Endothelial cell of umbilical vein (primary cell): ENCODE data around the gene PDE10A. TPM values are rescaled to one million over a fixed set of nuclear protein-coding genes. Genes with fewer than 3 reads are reported as not detected.

Source experiments
- BruUV-seq: library from RNA; stranded (reverse); fragments of 400-500 nt; replicated peaks from 2 replicates; lab custom pipeline; 2021; lab: Mats Ljungman, UMichigan
- CTCF ChIA-PET: fragments of 300-600, 350-600 bp; sonication (Branson Sonifier 250); formaldehyde crosslinking; loops from one replicate; lab custom pipeline; 2021; ENCODE audit warnings: antibody characterized with exemption, inconsistent platforms; lab: Charles Lee
- POLR2A ChIA-PET: fragments of 300-600, 350-600 bp; sonication (Branson Sonifier 250); formaldehyde crosslinking; loops from one replicate; lab custom pipeline; 2021; ENCODE audit warnings: antibody characterized with exemption, inconsistent platforms; lab: Charles Lee
- DNase-seq: peaks from one replicate; pipeline ENCODE4 v3.0.0-alpha.2; 2011; ENCODE audit warnings: low read depth, low spot score
- FAIRE-seq: peaks from 2 replicates; lab custom pipeline; 2011; peaks lifted over from hg19 to GRCh38; lab: Jason Lieb, UNC
- H2AFZ ChIP-seq: 2 replicates; pipeline ENCODE4 v1.6.0; 2012; ENCODE audit warnings: low read depth, low read length, control low read depth, inconsistent platforms
- H3K27ac ChIP-seq: 2 replicates; pipeline ENCODE4 v1.5.1; 2011; ENCODE audit warnings: low read depth, mild to moderate bottlenecking, control low read depth, low read length, moderate library complexity; ENCODE audit not compliant: insufficient read depth
- H3K27me3 ChIP-seq, 2 experiments: 2 replicates each; pipeline versions ENCODE4 v1.6.0 to v1.6.1; 2011; ENCODE audit warnings: low read length in 2 of 2, mixed read lengths in 1 of 2; ENCODE audit not compliant: control insufficient read depth in 2 of 2, insufficient read depth in 2 of 2
- H3K36me3 ChIP-seq, 2 experiments: 2 replicates in 1 of 2; 3 replicates in 1 of 2; pipeline ENCODE4 v1.5.1; 2011; ENCODE audit warnings: low read length in 2 of 2, mild to moderate bottlenecking in 1 of 2, moderate library complexity in 1 of 2; ENCODE audit not compliant: control insufficient read depth in 2 of 2, insufficient read depth in 2 of 2; ENCODE audit errors: extremely low read depth in 1 of 2
- H3K4me1 ChIP-seq: 3 replicates; pipeline ENCODE4 v1.5.1; 2011; ENCODE audit warnings: mild to moderate bottlenecking, low read length; ENCODE audit not compliant: control insufficient read depth, insufficient read depth; ENCODE audit errors: extremely low read depth
- H3K4me2 ChIP-seq: 2 replicates; pipeline ENCODE4 v1.6.1; 2011; ENCODE audit warnings: low read length, control low read depth, mixed read lengths; ENCODE audit not compliant: insufficient read depth
- H3K4me3 ChIP-seq, 3 experiments: fragments of 200-600 bp in 1 of 3; sonication (generic), shearing (Covaris generic) in 1 of 3; replicated peaks in 1 of 3; 2 replicates each; pipeline ENCODE4 v1.5.1; 2011 to 2016; ENCODE audit warnings: control low read depth in 3 of 3, low read length in 3 of 3, mild to moderate bottlenecking in 2 of 3, inconsistent platforms in 1 of 3, low read depth in 1 of 3, moderate library complexity in 1 of 3; ENCODE audit not compliant: insufficient read depth in 1 of 3
- H3K79me2 ChIP-seq: 2 replicates; pipeline ENCODE4 v1.6.0; 2012; ENCODE audit warnings: low read length, inconsistent platforms; ENCODE audit not compliant: control insufficient read depth, insufficient read depth
- H3K9ac ChIP-seq: replicated peaks from 2 replicates; pipeline ENCODE3; 2011; ENCODE audit warnings: low read length, control low read depth; ENCODE audit not compliant: insufficient read depth; ENCODE audit errors: extremely low read depth
- H3K9me1 ChIP-seq: replicated peaks from 3 replicates; pipeline ENCODE4 v1.6.0; 2011; ENCODE audit warnings: mild to moderate bottlenecking, low read length; ENCODE audit not compliant: control insufficient read depth, insufficient read depth; ENCODE audit errors: extremely low read depth
- H3K9me3 ChIP-seq: replicated peaks from 2 replicates; pipeline ENCODE4 v1.5.1; 2012; ENCODE audit warnings: low read length, inconsistent platforms; ENCODE audit not compliant: control insufficient read depth, insufficient read depth
- H4K20me1 ChIP-seq: replicated peaks from 2 replicates; pipeline ENCODE3; 2011; ENCODE audit warnings: mild to moderate bottlenecking, low read length; ENCODE audit not compliant: control insufficient read depth, insufficient read depth; ENCODE audit errors: extremely low read depth
- EZH2 ChIP-seq: IDR thresholded peaks from 2 replicates; pipeline ENCODE4 v1.6.1; 2012; ENCODE audit warnings: borderline replicate concordance, low read depth, mild to moderate bottlenecking, moderate library complexity, low read length, inconsistent platforms; ENCODE audit not compliant: severe bottlenecking
- JUN ChIP-seq: IDR thresholded peaks from 2 replicates; pipeline ENCODE4 v1.6.1; 2011; ENCODE audit warnings: borderline replicate concordance, low read depth; ENCODE audit not compliant: insufficient read length, insufficient read depth
- POLR2A ChIP-seq: IDR thresholded peaks from 2 replicates; pipeline ENCODE4 v1.6.1; 2012; ENCODE audit warnings: low read depth, mild to moderate bottlenecking, control low read depth, low read length
- POLR2AphosphoS5 ChIP-seq: IDR thresholded peaks from 2 replicates; pipeline ENCODE4 v1.6.1; 2012; ENCODE audit warnings: low read depth, mild to moderate bottlenecking, control low read depth, low read length, moderate library complexity; ENCODE audit not compliant: insufficient read depth
- dilution Hi-C: fragments of 300-500 bp; cut with MboI; formaldehyde crosslinking; loops from one replicate; pipeline ENCODE4 v1.15.0; 2019; ENCODE audit warnings: low sequenced_read_pairs; ENCODE audit not compliant: extremely low pct_ligation_motif_present
- intact Hi-C: fragments of 100-400 bp; cut with micrococcal nuclease; formaldehyde crosslinking; loops from one replicate; pipeline ENCODE4 v1.10.0; 2022
- polyA plus RNA-seq, 4 experiments: library from polyadenylated mRNA; depleted of rRNA in 3 of 4; stranded (reverse) in 3 of 4; unstranded in 1 of 4; fragments of >200 nt; gene quantifications; 2 replicates each; pipeline versions ENCODE4 v1.2.1 to v1.2.3, GENCODE V29; 2011 to 2012; ENCODE audit warnings: missing spikeins in 1 of 4
- total RNA-seq: library from RNA; stranded (reverse); gene quantifications from 2 replicates; pipeline ENCODE4 v1.2.3, GENCODE V29; 2021
- TF ChIP-seq, protein P1 (sequence below): IDR thresholded peaks from 2 replicates; pipeline ENCODE4 v1.6.1; 2011; ENCODE audit not compliant: insufficient read depth, insufficient read length

Gene PDE10A
- total and polyA plus RNA-seq, 2 donors (not counting 3 experiments of a cell fraction or from before 2014, with no cell fraction given): 0.86 to 2.9 TPM

GRCh38 chr6:165317723-165318122, 345.3 kb downstream of the PDE10A start:
- intact Hi-C loops (no loop called here), dilution Hi-C loops (no loop called here)
- ChIA-PET POLR2A (no interaction called here), CTCF (no interaction called here)
- no TSS peak for BruUV-seq
- TF ChIP-seq, protein P1, sequence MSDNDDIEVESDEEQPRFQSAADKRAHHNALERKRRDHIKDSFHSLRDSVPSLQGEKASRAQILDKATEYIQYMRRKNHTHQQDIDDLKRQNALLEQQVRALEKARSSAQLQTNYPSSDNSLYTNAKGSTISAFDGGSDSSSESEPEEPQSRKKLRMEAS: no peak
- TF ChIP-seq EZH2 (no peak), POLR2AphosphoS5 (no peak), POLR2A (no peak), JUN (no peak)
- no peaks in the 10 kb centered on the region for H3K4me1 ChIP-seq
- H3K9ac ChIP-seq: no peak overlapping the region
- no peak overlapping the region for H2AFZ ChIP-seq
- no peak overlapping the region for H3K4me2 ChIP-seq
- no peaks in the 10 kb centered on the region for H3K9me3 ChIP-seq
- H3K27ac ChIP-seq: no peak overlapping the region
- no peaks in the 10 kb centered on the region for H3K79me2 ChIP-seq
- no peak for DNase-seq
- no peaks in the 10 kb centered on the region for H3K9me1 ChIP-seq
- FAIRE-seq: no peak
- no peaks in the 10 kb centered on the region for H4K20me1 ChIP-seq
- H3K36me3 ChIP-seq: no peaks in the 10 kb centered on the region
- H3K4me3 ChIP-seq: no peak overlapping the region
- H3K27me3 ChIP-seq: no peaks in the 10 kb centered on the region

DNA sequence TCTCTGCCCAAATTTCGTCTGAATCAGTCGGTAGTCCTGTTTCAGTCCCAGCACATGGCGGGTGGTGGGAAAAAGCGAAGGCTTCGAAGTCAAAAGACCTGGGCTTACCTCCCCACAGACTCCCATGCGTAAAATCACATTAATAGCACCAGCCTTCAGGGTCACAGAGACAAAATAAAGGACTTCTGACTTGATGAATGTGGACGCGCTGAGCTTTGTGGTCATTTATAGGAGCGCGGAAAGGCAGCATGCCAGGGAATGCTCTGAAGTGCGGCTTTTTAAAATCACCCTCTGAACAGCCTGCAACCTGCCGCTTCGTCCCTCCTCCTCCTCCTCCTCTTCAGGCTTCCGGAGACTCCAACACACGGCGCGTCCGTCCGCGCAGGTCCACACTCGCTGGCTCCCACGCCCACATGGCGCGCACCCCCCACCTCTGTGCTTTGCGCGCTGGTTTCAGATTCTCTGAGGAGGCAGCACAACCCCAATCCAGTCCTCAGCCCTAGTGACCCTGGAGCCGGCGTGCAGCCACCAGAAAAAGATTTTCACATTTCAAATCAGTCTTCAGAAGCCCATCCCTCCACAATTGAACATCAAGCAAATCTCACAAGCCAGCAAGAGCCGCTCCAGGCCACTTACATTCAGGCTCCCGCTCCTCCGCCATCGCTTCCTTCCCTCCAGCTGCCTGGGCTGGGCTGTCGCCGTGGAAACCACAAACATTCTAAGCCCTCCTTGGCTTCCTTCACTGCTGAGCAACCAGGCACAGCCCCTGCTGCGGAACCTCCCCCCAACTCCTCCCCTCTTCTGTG, 353.9 kb downstream of the PDE10A start, which contains the start of gene C6orf118:
C6orf118 (minus strand) TSS at position 680 of the 806 bp plus-strand sequence; CDS start at position 661, 19 bp downstream.
- DNase-seq (peak; percentile 58), FAIRE-seq (peak; percentile 33)
- dilution Hi-C loops (no loop called here), intact Hi-C loops (loop anchor here (5.0 kb wide), 1 partner anchor 458 kb away; no protein-coding TSS in a partner anchor)
- H3K36me3 ChIP-seq: no peaks in the 10 kb centered on the region
- H2AFZ ChIP-seq: peak within 1 kb of the TSS; percentile 48
- BruUV-seq: no TSS peak
- no peak within 1 kb of the TSS for H3K27ac ChIP-seq
- H4K20me1 ChIP-seq: no peaks in the 10 kb centered on the region
- H3K9ac ChIP-seq: no peak within 1 kb of the TSS
- ChIA-PET CTCF (no interaction called here), POLR2A (no interaction called here)
- peak within 1 kb of the TSS in 2 of 3 experiments; percentile 17 to 21 for H3K4me3 ChIP-seq
- H3K4me1 ChIP-seq: no peaks in the 10 kb centered on the region
- H3K9me1 ChIP-seq: no peaks in the 10 kb centered on the region
- peak within 1 kb of the TSS; percentile 58 for H3K4me2 ChIP-seq
- H3K9me3 ChIP-seq: no peaks in the 10 kb centered on the region
- no peaks in the 10 kb centered on the region for H3K27me3 ChIP-seq
- no peaks in the 10 kb centered on the region for H3K79me2 ChIP-seq
- no peak for TF ChIP-seq EZH2
